22Rv1 (cell line): ENCODE measurements around the gene SIL1.

ENCODE experiments used
- H3K27ac ChIP-seq: fragments of 450-650 bp; 2 replicates; pipeline ENCODE4 v1.5.1; 2017
- CTCF ChIP-seq: fragments of 450-650 bp; IDR thresholded peaks from 2 replicates; pipeline ENCODE4 v1.5.1; 2017; ENCODE audit warnings: mild to moderate bottlenecking
- ZFX ChIP-seq: fragments of 450-650 bp; IDR thresholded peaks from 2 replicates; pipeline ENCODE4 v1.6.1; 2017; ENCODE audit warnings: antibody characterized with exemption, borderline replicate concordance

Gene SIL1

GRCh38 chr5:139214646-139215045 lies 16.5 kb upstream of the SIL1 start:
- H3K27ac ChIP-seq: no peak overlapping the region
- no peak for TF ChIP-seq ZFX
- no peak for TF ChIP-seq CTCF

GRCh38 chr5:139212906-139213305 lies 14.7 kb upstream of the SIL1 start:
- H3K27ac ChIP-seq: no peak overlapping the region
- TF ChIP-seq ZFX (no peak), CTCF (no peak)

GRCh38 chr5:139212486-139212885 lies 14.3 kb upstream of the SIL1 start:
- H3K27ac ChIP-seq: no peak overlapping the region
- TF ChIP-seq ZFX (no peak), CTCF (no peak)

GRCh38 chr5:139210585-139210984 lies 12.4 kb upstream of the SIL1 start:
- H3K27ac ChIP-seq: peak overlapping the region; percentile 39; the same call in 1 of the 2 replicates
- no peak for TF ChIP-seq ZFX
- TF ChIP-seq CTCF: no peak

GRCh38 chr5:139207297-139208000 lies 9.3 kb upstream of the SIL1 start:
- H3K27ac ChIP-seq: no peak overlapping the region
- TF ChIP-seq ZFX (no peak), CTCF (no peak)

GRCh38 chr5:139205586-139205985 lies 7.4 kb upstream of the SIL1 start:
- TF ChIP-seq CTCF: no peak
- TF ChIP-seq ZFX: no peak
- H3K27ac ChIP-seq: no peak overlapping the region

- no peak overlapping the region for H3K27ac ChIP-seq
- TF ChIP-seq CTCF: no peak
- no peak for TF ChIP-seq ZFX
Measured at GRCh38 chr5:139205124-139205523, 7.0 kb upstream of the SIL1 start.
